ENCODE results near the gene ALG14.
"Not testable (repeated sequence)": the region's sequence is repeated elsewhere in the genome, so short reads cannot be mapped to it uniquely, and the experiment has no call there.

Gene ALG14

GRCh38 chr1:94954263-94955220 lies 118.2 kb downstream of the ALG14 start:
- no peak for DNase-seq (ENCODE audit: low read depth in 3 of 3)

- DNase-seq (ENCODE audit: low read depth in 3 of 3) = no peak
Measured at GRCh38 chr1:94953746-94954145, 119.0 kb downstream of the ALG14 start.

- DNase-seq (ENCODE audit: low read depth in 3 of 3) = no peak
Measured at GRCh38 chr1:94953107-94953506, 119.6 kb downstream of the ALG14 start.

GRCh38 chr1:94952539-94952938 lies 120.2 kb downstream of the ALG14 start:
- no peak for DNase-seq (ENCODE audit: low read depth in 3 of 3)

- no peak for DNase-seq (ENCODE audit: low read depth in 3 of 3)
Measured at GRCh38 chr1:94951509-94952208, 121.1 kb downstream of the ALG14 start.

- DNase-seq (ENCODE audit: low read depth in 3 of 3) = no peak
Measured at GRCh38 chr1:94951046-94951445, 121.7 kb downstream of the ALG14 start.

- DNase-seq (ENCODE audit: low read depth in 3 of 3) = no peak
Measured at GRCh38 chr1:94949681-94950661, 122.8 kb downstream of the ALG14 start.

GRCh38 chr1:94947437-94947836 lies 125.3 kb downstream of the ALG14 start:
- DNase-seq (ENCODE audit: low read depth in 3 of 3) = no peak

- no peak for DNase-seq (ENCODE audit: low read depth in 3 of 3)
Measured at GRCh38 chr1:94946886-94947285, 125.9 kb downstream of the ALG14 start.

GRCh38 chr1:94942171-94943128 lies 130.3 kb downstream of the ALG14 start:
- DNase-seq (ENCODE audit: low read depth in 3 of 3) = no peak

- not testable (repeated sequence) for DNase-seq (ENCODE audit: low read depth in 3 of 3)
Measured at GRCh38 chr1:94941480-94941879, 131.3 kb downstream of the ALG14 start.

GRCh38 chr1:94940738-94941137 lies 132.0 kb downstream of the ALG14 start:
- DNase-seq (ENCODE audit: low read depth in 3 of 3) = no peak

- DNase-seq (ENCODE audit: low read depth in 3 of 3) = no peak
Measured at GRCh38 chr1:94937820-94938219, 134.9 kb downstream of the ALG14 start.

- DNase-seq (ENCODE audit: low read depth in 3 of 3) = no peak
Measured at GRCh38 chr1:94936861-94937620, 135.7 kb downstream of the ALG14 start.

GRCh38 chr1:94935476-94935875 lies 137.3 kb downstream of the ALG14 start:
- DNase-seq (ENCODE audit: low read depth in 3 of 3) = no peak

GRCh38 chr1:94935034-94935433 lies 137.7 kb downstream of the ALG14 start:
- no peak for DNase-seq (ENCODE audit: low read depth in 3 of 3)

- DNase-seq (ENCODE audit: low read depth in 3 of 3) = no peak
Measured at GRCh38 chr1:94934551-94934950, 138.2 kb downstream of the ALG14 start.

- DNase-seq (ENCODE audit: low read depth in 3 of 3) = no peak
Measured at GRCh38 chr1:94931254-94931841, 141.4 kb downstream of the ALG14 start.
